COR-L47 (cell line): Measurements from ENCODE around the gene CBFB.
"Not testable (repeated sequence)": the region's sequence is repeated elsewhere in the genome, so short reads cannot be mapped to it uniquely, and the experiment has no call there.

Source experiments
- DNase-seq: peaks from one replicate; lab custom pipeline; 2025; lab: John Stamatoyannopoulos, UW

CBFB gene

DNA sequence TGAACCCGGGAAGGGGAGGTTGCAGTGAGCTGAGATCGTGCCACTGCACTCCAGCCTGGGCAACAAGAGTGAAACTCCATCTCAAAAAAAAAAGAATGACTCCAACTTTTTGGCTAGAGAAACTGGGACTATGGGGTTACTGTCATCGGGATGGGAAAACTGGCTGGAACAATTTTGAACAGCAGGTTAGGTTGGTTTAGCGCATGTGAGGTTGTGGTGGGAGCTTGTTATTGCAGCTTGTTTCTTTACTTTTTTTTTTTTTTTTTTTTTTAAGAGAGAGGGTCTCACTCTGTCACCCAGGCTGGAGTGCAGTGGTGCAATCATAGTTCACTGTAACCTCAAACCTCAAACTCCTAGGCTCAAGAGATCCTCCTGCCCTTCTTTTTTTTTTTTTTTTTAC lies 12.6 kb downstream of the CBFB start:
- not testable (repeated sequence) for DNase-seq

DNA sequence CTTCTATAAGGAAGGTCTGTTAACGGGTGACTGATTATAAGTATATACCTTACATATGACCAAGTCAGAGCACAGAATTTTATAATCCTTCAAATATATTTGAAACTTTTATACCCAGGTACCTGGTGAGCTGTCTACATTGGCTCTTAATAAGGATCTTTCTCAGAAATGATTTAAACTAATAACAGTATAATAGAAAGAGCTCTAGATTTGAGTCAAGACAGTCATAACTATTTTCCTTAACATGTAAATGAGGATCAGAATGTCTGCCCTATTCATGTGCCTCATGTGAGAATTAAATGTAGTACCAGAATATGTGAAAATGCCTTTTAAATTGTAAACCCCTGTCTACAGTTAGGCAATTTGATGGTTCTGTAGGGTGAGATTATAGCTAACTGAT lies 14.5 kb downstream of the CBFB start:
- no peak for DNase-seq

GRCh38 chr16:67050796-67051195 lies 21.8 kb downstream of the CBFB start:
- DNase-seq: no peak

GRCh38 chr16:67052399-67052798 lies 23.4 kb downstream of the CBFB start:
- no peak for DNase-seq

DNA sequence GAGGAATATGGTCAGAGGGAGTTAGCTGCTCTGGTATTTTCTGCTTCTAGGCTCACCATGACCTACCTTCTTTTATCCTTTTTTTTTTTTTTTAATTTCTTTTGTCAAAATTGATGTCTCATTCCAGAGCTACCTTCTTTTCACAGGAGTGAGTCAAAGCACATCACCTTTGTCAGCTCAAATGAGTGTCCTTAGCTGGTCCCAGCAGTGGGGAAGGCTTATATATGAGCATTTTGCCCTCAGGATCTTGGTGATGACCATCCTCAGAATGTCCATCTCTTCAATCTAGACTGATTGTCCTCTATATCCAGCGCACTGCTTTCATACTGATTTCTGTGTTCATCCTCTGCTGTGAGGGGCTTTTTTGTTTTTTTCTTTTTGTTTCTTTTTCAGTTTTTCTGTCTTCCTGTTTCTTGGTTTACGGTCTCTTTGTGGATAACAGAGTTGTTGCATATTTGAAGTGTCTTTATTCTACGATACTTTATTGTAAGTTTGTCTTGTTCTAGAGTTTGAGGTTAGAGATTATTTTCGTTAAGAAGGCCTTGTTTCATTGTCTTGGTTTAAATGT lies 24.9 kb downstream of the CBFB start:
- DNase-seq: no peak

DNA sequence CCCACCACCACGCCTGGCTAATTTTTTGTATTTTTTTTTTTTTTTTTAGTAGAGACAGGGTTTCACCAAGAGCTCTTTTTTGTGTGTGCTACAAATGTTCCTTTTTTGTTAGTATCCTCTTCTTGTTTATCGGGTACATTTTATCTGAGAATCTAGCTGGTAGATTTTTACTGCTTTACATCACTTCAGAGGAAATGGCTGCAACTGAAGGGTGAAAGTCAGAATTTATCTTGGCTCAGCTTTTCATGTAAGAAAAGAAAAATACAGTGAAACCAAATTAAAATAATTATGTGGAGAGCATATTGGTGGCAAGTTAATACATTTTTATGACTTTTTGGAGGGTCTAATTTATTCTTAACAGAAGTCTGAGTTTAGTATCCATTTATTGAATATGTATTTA lies 26.0 kb downstream of the CBFB start:
- no peak for DNase-seq

- no peak for DNase-seq
Measured at GRCh38 chr16:67055712-67056487, 27.0 kb downstream of the CBFB start.

DNA sequence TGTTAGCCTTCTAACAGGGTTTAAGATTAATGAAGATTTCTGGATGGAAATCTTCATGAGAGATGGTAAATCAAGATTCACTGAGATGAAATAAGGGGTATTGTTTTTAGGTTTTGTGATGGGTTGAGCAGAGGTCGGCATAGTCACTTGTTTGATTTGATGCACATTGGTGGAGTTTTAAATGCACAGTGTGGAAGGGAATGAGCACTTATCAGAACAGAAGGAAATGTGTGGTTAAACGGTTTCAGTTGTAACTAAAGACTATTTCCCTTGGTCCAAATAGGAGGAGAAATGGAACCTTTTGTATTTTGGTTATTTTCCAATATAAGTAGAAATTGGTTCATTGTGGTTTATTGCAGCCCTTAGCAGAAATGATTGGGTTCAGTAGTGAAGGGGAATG lies 34.1 kb downstream of the CBFB start:
- DNase-seq: no peak

DNA sequence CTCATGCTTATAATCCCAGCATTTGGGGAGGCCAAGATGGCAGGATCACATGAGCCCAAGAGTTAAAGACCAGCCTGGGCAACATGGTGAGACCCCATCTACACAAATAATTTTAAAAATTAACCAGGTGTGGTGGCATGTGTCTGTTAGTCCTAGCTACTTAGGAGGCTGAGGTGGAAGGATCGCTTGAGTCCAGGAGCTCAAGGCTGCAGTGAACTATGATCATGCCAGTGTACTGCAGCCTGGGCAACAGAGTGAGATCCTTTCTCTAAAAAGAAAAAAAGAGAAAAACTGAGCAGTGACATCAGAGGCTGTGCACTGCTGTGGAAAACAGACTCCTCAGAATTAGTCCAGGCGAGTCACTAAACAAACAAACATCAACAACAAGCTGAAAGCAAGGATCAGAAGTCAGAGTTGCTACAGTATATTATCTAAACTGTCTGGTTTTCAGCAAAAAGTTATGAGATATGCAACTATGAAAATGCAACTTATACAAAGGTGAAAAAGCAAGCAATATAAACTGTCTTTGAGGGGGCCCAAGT lies 39.3 kb downstream of the CBFB start:
- no peak for DNase-seq

GRCh38 chr16:67071476-67072048 lies 42.6 kb downstream of the CBFB start:
- no peak for DNase-seq

DNA sequence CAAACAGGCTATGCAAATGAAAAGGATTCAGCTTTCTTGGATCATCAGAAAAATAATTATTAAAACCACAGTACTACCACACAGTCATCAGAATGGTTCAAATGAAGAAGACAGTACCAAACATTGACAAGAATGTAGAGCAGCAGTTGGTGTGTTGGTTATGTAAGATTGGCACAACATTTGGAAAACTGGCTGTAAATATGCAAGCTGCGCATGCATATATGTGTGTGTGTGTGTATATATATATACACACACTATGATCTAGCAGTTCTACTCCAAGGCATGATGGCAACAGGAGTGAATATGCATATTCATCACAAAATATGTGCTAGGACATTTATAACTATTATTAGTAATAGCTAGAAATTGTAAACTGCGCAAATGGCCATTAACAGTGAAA lies 46.4 kb downstream of the CBFB start:
- no peak for DNase-seq

DNA sequence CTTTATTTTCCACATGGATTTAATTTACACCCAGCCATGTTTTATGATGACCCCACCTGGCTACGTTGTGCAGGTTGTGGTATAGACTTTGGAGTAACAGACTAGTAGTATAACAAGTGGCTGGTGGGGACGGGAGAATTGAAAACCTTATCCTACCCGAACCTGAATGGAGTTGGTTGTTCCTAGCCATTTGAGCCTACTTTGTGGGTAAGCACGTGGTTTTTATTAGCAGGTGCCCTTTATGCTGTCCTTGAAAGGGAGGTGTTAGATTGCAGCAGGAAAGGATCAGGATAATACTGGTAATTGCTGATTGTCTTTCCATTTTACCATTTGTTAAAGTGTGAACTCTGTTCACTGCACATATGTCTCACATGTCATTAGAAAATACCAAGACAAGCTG lies 48.9 kb downstream of the CBFB start:
- DNase-seq: no peak

DNA sequence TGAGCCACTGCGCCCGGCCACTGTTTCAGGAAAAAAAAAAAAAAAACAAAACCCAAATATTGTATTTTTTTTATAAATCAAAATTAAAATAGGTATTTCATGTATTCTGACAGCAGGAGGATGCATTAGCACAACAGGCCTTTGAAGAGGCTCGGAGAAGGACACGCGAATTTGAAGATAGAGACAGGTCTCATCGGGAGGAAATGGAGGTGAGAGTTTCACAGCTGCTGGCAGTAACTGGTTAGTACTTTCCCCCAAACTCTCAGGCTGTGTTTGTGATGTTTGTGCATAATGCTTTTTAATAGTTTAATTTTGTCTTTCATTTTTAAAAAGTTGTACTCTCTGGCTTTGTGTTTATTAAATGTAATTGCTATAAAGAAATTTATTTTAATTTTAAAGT lies 53.2 kb downstream of the CBFB start:
- no peak for DNase-seq

DNA sequence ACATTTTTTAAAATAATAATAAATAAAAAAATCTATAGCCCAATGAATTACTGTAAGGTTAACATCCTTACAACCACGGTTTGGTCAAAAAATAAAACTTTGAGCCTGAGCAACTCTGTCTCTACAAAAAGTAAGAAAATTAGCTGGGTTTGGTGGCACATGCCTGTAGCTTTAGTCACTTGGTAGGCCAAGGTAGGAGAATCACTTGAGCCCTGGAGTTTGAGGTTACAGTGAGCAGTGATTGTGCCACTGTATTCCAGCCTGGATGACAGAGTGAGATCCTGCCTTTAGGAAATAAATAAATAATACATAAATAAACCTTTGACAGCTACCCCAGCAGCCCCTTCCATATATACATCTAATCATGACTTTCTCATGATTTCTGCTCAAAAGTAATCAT lies 53.9 kb downstream of the CBFB start:
- no peak for DNase-seq

- DNase-seq: no peak
Measured at GRCh38 chr16:67084345-67085028, 55.5 kb downstream of the CBFB start.

- no peak for DNase-seq
Measured at GRCh38 chr16:67086822-67087221, 57.9 kb downstream of the CBFB start.

DNA sequence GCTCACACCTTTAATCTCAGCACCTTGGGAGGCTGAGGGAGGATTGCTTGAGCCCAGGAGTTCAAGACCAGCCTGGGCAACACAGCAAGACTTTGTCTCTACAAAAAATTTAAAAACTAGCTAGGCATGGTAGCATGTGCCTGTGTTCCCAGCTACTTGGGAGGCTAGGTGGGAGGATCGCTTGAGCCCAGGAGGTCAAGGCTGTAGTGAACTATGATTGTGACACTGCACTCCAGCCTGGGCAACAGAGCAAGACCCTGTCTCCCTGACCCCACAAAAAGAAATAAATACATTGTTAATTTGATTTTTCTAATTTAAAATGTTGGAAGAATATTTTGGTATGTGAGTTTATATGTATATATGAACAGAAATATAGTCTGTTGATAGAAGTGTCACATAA lies 58.3 kb downstream of the CBFB start:
- no peak for DNase-seq

DNA sequence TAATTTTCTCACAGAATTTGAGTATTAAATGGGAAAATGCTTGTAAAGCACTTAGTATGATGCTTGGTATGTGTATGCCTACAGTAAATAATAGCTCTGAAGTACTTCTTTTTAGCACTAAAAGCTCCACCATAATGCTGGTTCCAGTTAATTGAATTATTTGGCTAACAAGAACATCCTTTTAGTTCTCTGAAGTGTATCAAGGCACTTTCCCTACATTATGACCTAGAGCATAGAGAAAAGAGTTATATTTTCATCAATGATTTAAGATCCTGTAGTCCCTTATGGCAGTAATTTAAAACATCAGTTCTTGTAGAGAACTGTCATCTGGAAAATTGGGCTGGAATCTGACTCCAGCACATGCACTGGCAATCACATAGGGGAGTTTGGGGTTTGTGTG lies 58.9 kb downstream of the CBFB start:
- no peak for DNase-seq

DNA sequence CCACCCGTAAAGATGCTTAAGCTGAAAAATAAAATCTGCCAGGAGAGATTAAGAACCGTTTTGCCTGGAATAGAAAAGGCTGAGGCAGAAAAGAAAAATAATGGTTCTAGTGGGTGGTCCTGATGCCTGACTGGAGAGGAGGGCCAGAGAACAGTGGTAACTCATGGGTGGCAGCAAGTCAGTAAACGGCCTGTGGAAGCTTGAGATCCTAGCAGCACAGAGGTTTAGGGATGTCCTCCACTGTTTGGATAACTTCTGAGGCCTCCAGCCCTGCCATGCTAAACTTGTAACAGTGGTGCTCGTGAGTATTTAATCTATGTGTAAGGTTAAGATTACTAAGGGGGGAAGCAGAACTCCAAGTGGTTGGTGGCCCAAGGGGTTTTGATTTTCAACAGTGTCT lies 59.6 kb downstream of the CBFB start:
- DNase-seq: no peak

DNA sequence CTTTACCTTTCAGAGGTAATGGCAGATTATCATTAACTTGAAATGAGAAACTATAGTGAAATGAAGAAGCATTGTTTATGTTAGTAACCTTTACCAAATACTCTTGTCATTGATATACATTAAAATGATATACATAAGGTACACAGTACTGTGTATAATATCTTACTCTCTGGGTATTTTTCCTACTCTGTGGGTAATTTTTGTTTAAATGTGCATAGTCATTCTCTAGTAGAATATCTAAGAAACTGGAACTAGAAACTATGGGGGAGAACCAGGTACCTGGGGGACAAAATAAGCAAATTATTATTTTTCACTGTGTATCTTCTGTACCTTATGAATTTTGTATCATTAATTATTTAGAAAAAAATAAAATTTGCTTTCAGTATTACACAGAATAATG lies 60.2 kb downstream of the CBFB start:
- no peak for DNase-seq

GRCh38 chr16:67091906-67092566 lies 63.1 kb downstream of the CBFB start:
- no peak for DNase-seq

- DNase-seq: no peak
Measured at GRCh38 chr16:67093098-67093726, 64.3 kb downstream of the CBFB start.
